Measurements from ENCODE around the gene ATP6V1D.

ATP6V1D gene

DNA sequence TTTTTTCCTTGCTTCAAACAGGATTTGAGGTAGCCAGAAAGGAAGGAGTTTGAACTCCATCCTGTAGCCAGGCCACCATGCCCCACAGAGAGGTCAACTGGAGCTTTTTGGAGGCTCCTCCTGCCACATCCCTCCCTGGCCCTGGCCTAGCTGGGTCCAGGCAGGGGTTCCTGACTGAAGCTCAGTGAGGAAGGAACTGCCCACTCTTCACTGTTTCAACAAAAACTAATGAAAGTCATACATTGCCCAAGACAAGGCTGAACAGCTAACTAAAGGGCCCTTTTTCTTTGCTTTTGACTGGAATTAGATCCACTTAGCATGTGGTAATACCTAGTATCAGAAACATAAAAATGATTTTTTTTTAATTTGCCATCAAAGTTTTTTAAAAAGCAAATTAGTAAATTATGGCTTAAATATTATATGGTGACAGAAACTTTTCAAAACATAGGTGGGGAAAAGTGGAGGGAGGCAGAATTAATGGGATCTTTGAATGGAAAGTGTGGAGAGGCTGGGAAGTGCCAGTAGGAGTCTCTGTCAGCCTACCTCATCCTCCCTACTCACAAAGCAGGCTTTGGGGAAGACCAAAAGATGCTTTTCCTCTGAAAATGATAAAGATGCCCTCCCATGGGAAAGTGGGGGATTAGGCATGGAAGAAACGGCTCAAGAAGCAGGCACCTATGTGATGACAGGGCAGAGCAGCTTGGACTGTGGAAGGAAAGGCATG lies 30.4 kb upstream of the ATP6V1D start:
- Histone ChIP-seq H3K4me1 (ENCODE audit: control insufficient read depth, low read length) (no peaks in the 10 kb centered on the region), H3K27me3 (ENCODE audit: control insufficient read depth, low read length) (no peaks in the 10 kb centered on the region), H3K4me3 (ENCODE audit: low read length) (no peak overlapping the region), H3K27ac (ENCODE audit: low read depth, low read length) (no peak overlapping the region), H3K9me2 (replicated peaks; ENCODE audit: control insufficient read depth, low read length) (no peaks in the 10 kb centered on the region), H4K20me1 (ENCODE audit: control insufficient read depth, insufficient read depth, low read depth, low read length) (no peaks in the 10 kb centered on the region), H3K4me2 (ENCODE audit: low read length) (no peak overlapping the region), H3K9me3 (ENCODE audit: control insufficient read depth, insufficient read depth, low read length) (no peaks in the 10 kb centered on the region), H3K79me2 (ENCODE audit: control insufficient read depth, low read length) (no peaks in the 10 kb centered on the region), H3F3A (ENCODE audit: control insufficient read depth, insufficient read depth) (peaks cover 14% of the 10 kb centered on the region), H3K36me3 (ENCODE audit: control insufficient read depth, low read length) (peaks cover 22% of the 10 kb centered on the region)
- TF ChIP-seq, protein P1, sequence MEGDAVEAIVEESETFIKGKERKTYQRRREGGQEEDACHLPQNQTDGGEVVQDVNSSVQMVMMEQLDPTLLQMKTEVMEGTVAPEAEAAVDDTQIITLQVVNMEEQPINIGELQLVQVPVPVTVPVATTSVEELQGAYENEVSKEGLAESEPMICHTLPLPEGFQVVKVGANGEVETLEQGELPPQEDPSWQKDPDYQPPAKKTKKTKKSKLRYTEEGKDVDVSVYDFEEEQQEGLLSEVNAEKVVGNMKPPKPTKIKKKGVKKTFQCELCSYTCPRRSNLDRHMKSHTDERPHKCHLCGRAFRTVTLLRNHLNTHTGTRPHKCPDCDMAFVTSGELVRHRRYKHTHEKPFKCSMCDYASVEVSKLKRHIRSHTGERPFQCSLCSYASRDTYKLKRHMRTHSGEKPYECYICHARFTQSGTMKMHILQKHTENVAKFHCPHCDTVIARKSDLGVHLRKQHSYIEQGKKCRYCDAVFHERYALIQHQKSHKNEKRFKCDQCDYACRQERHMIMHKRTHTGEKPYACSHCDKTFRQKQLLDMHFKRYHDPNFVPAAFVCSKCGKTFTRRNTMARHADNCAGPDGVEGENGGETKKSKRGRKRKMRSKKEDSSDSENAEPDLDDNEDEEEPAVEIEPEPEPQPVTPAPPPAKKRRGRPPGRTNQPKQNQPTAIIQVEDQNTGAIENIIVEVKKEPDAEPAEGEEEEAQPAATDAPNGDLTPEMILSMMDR (IDR thresholded peaks at IDR 0.05; ENCODE audit: low read depth, low read length, poor library complexity, severe bottlenecking): no peak
- TF ChIP-seq EZH2phosphoT487 (IDR thresholded peaks at IDR 0.05; ENCODE audit: borderline replicate concordance, low read length): no peak

DNA sequence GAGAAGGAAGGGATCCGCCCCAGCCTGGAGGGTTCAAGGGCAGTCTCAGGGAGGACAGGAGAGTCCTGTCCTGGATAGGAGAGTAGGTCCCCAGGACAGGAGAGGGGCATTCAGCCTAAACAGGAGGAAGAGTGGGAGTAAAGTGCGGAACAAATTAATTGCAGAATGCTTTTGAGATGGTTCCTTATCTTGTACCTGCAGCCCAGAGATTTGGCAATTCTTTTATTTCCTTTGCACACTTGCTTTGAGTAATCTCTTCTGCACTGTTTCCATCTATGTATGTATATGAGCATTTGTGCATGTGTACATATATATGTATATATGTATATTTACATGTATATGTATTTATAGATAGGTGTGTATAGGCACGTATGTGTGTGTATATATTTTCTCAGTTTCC lies 29.7 kb upstream of the ATP6V1D start:
- Histone ChIP-seq H3K9me2 (replicated peaks; ENCODE audit: control insufficient read depth, low read length) (no peaks in the 10 kb centered on the region), H3K27ac (ENCODE audit: low read depth, low read length) (no peak overlapping the region), H3K27me3 (ENCODE audit: control insufficient read depth, low read length) (no peaks in the 10 kb centered on the region), H3K9me3 (ENCODE audit: control insufficient read depth, insufficient read depth, low read length) (no peaks in the 10 kb centered on the region), H3K79me2 (ENCODE audit: control insufficient read depth, low read length) (no peaks in the 10 kb centered on the region), H3K4me1 (ENCODE audit: control insufficient read depth, low read length) (no peaks in the 10 kb centered on the region), H3K4me3 (ENCODE audit: low read length) (no peak overlapping the region), H3K36me3 (ENCODE audit: control insufficient read depth, low read length) (peaks cover 29% of the 10 kb centered on the region), H3K4me2 (ENCODE audit: low read length) (no peak overlapping the region), H3F3A (ENCODE audit: control insufficient read depth, insufficient read depth) (peaks cover 18% of the 10 kb centered on the region), H4K20me1 (ENCODE audit: control insufficient read depth, insufficient read depth, low read depth, low read length) (no peaks in the 10 kb centered on the region)
- no peak for TF ChIP-seq EZH2phosphoT487 (IDR thresholded peaks at IDR 0.05; ENCODE audit: borderline replicate concordance, low read length)
- TF ChIP-seq, protein P1 (IDR thresholded peaks at IDR 0.05; ENCODE audit: low read depth, low read length, poor library complexity, severe bottlenecking): no peak

DNA sequence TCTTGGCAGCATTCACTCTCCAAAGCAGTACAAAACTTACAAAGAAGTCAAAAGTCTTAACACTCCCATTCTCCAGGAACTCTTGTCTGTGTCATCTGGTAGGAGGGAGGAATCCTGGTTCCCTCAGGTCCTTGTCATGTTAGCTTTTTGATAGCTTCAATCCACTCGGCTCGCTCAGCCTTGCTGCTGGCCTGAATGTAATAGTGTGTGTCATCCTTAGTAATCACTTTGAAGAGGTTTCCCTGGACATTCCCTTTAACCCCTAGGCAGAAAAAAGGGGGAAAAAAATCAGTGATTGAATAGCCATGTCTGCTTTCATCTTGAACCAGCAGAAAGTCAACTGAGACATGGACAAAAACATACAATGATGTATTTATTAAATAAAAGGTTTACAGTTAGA lies 27.6 kb upstream of the ATP6V1D start:
- Histone ChIP-seq H3K9me2 (replicated peaks; ENCODE audit: control insufficient read depth, low read length) (no peaks in the 10 kb centered on the region), H4K20me1 (ENCODE audit: control insufficient read depth, insufficient read depth, low read depth, low read length) (no peaks in the 10 kb centered on the region), H3K4me2 (ENCODE audit: low read length) (no peak overlapping the region), H3K79me2 (ENCODE audit: control insufficient read depth, low read length) (no peaks in the 10 kb centered on the region), H3K9me3 (ENCODE audit: control insufficient read depth, insufficient read depth, low read length) (no peaks in the 10 kb centered on the region), H3K27me3 (ENCODE audit: control insufficient read depth, low read length) (no peaks in the 10 kb centered on the region), H3K4me1 (ENCODE audit: control insufficient read depth, low read length) (no peaks in the 10 kb centered on the region), H3K27ac (ENCODE audit: low read depth, low read length) (no peak overlapping the region), H3F3A (ENCODE audit: control insufficient read depth, insufficient read depth) (peaks cover 18% of the 10 kb centered on the region), H3K36me3 (ENCODE audit: control insufficient read depth, low read length) (peaks cover 50% of the 10 kb centered on the region), H3K4me3 (ENCODE audit: low read length) (no peak overlapping the region)
- TF ChIP-seq EZH2phosphoT487 (IDR thresholded peaks at IDR 0.05; ENCODE audit: borderline replicate concordance, low read length): no peak
- TF ChIP-seq, protein P1 (IDR thresholded peaks at IDR 0.05; ENCODE audit: low read depth, low read length, poor library complexity, severe bottlenecking): no peak

Measured in DOHH2 (cell line).